Measurements from ENCODE around the gene MAGI2.

Gene MAGI2

DNA sequence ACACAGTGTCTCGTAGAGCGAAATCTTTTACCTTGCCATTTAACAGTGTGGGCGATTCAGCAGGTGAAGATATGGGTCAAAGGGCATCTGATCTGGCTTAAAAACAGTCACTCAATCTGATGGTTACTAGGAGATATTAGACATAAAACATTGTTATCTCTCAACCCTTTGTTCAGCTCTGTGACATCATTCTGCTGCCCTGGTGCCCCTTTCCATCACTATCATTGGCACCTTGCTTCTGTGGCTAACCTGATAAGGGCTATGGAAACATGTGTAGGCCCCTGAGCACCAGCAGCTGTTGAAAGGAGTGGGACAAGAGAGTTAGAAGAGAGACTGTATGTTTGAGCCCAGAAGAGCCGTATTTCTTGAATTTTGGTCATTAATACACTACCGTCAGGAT is 1004.6 kb downstream of the MAGI2 start:
- no peak for DNase-seq

- DNase-seq: no peak
Observed at GRCh38 chr7:78444267-78444666, 1009.2 kb downstream of the MAGI2 start.

GRCh38 chr7:78443811-78444210 is 1009.7 kb downstream of the MAGI2 start:
- DNase-seq: no peak

DNA sequence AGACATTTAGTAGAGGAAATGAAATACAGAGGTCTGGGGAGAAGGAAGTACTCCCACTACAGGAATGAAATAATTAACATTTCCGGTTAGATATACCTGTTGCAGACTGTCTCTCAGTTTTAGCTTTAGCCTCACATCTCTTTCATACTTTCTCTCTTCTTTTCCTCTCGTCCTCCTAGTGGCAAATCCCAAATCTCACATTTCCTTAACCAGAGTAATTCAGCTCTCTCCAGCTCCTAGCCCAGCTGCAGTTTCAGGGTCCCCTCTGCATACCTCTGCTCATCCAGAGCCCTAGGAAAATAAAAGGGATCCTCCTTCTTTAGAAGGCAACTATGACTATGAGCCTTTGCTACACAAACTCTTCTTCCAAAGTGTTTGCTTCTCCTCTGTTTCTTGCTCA is 1011.7 kb downstream of the MAGI2 start:
- DNase-seq: no peak

DNA sequence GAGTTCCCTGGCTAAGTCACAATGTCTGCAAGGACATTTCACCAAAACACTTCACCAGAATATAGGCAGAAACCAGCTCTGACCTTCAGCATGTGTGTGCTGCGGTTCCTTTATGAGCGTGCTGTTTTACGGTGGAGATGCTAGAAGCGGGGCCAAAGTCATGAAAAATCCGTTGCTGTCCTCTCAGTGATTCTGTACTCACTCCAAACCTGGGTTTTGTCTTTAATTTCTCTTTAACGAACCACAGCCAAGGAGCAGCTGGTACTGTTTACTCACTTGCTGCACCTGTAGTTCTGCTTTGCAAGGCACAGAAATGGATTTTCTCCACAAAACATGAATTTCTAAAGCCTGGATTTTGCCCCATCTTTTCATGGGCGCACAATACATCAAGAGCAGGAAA is 1015.0 kb downstream of the MAGI2 start:
- DNase-seq: no peak

DNA sequence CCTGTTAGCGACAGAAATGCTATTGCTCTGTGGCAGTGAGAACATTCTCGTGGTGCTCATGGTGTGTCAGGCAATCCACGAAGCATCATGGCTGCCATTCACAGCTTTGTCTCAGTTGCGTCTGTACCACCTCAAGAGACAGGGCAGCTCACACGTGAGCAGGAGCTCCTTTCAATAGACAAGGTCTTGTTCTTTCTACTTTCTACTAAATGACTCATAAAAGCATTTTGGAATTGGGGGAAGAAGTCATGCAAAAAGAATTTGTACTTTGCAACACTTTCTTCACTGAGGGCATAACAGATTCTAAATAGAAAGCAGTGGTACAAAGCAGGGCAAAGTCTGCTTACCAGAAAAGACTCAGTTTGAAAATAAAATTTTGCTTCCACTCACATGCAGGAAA is 1016.3 kb downstream of the MAGI2 start:
- DNase-seq: no peak

- no peak for DNase-seq
Observed at GRCh38 chr7:78435355-78435754, 1018.1 kb downstream of the MAGI2 start.

DNA sequence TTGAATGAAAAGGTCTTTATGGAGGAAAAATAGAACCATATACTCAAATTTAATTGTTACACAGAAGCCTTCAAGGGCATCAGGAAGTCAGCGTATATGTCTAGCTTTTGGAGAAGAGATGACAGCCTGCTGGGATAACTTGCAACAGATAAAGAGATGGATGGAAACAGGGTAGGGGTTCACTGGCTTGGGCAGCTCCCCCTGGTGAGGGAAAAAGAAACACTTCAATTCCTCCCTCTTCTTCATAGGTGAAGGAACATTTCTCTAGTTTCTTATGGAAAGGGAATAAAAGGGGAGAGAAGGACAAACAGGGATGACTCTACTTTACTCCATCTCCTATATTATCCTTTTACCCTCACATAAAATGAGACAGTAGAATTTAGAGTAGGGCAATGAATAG is 1019.2 kb downstream of the MAGI2 start:
- DNase-seq: no peak

GRCh38 chr7:78433421-78433820 is 1020.0 kb downstream of the MAGI2 start:
- no peak for DNase-seq

DNA sequence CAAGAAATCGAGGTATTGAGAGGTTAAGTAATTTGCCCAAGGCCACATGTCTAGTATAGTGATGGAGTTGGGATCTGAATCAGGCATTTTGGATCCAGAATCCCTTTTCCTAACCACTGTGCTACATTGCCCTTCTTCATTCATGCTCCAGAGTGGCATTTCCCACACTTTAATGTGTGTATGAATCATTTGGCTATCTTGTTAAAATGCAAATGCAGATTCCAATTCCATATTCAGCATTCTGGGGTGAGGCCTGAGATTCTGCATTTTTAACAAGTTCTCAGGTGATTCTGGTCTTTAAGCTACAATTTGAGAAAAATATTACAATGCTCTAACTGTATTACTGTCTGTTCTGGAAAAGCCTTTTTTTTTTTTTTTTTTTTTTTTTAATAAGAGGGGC is 1023.6 kb downstream of the MAGI2 start:
- DNase-seq: no peak

DNA sequence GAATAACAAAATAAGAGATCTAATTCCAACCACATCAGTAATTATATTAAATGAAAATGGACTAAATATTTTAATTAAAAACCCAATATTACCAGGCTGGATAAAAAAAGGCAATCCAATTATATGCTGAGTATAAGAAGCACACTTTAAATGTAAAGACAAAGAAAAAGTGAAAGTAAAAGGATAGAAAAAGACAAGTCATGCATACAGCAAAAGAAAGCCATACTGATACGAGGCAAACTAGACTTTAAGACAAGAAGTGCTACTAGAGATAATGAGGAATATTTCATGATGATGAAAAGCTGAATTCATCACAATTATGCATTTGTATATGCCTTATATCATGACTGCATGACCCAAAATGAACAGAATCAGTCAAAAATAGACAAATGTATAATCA is 1026.3 kb downstream of the MAGI2 start:
- no peak for DNase-seq

DNA sequence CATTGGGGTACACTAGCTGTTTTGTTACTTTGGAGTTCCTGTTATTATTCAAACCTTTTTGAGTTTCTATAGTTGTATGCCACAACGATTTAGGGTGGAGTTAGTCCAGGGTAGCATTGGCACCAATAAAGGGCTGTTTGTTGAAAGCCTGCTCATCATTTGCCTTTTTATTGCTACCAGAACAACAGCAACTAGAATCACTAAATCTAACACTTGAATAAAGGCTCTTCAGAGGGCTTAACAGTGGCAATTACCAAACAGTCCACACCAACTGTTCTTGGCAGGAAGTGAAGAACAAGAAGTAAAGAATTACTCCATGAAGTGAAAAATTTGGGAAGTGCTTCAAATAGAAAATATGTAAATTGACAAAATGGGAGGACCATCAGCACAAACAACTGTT is 1033.5 kb downstream of the MAGI2 start:
- DNase-seq: no peak

GRCh38 chr7:78417180-78417853 is 1036.2 kb downstream of the MAGI2 start:
- no peak for DNase-seq

- DNase-seq: no peak
Observed at GRCh38 chr7:78413568-78413967, 1039.9 kb downstream of the MAGI2 start.

GRCh38 chr7:78412216-78412858 is 1041.1 kb downstream of the MAGI2 start:
- no peak for DNase-seq

DNA sequence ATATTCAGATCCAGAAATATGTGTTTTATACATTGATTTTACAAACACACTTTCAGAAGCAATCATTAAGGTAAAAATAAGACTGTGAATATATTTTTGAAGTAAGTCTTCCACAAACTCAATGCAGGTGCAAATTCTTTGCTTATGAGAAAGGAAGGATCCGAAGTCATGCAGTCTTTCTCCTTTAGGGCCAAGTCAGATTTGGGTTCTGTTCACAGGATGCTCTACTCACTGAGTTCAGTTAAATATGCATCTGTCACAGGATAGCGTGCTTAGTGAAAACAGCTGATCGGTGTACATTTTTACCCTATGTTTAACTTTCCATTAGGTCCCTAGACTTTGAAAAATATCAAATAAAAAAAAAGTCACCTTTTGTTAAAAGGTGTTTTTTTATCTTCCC is 1046.4 kb downstream of the MAGI2 start:
- DNase-seq: no peak

GRCh38 chr7:78406531-78406930 is 1046.9 kb downstream of the MAGI2 start:
- no peak for DNase-seq

DNA sequence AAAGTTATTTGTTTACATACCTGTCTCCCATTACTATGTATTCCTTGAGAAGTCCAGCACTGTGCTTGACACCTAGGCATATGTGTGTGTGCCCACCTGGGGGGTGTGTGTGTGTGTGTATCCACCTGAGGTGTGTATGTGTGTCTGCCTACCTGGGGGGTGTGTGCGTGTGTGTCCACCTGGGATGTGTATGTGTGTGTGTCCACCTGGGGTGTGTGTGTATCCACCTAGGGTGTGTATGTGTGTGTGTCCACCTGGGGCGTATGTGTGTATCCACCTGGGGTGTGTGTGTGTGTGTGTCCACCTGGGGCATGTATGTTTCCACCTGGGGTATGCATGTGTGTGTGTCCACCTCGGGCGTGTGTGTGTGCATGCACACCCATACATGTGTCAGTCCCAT is 1051.4 kb downstream of the MAGI2 start:
- DNase-seq: no peak

DNA sequence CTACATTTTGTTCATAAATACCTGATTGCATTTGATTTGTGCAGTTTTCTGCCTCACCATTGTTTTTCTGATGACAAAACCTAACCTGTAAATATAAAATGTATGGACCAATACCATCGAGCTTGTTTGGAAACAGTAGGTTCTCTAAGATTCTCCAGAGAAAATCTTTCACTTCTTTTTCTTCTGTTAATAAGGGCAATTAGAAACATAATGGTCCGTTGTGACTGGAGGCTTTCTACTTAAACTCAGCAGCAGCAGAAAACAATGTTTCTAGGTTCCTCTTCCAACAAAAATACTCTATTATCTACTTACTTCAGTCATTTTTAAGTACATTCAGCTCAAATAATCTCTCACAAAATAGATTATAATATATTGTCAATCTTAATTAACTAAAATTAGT is 1053.4 kb downstream of the MAGI2 start:
- no peak for DNase-seq

DNA sequence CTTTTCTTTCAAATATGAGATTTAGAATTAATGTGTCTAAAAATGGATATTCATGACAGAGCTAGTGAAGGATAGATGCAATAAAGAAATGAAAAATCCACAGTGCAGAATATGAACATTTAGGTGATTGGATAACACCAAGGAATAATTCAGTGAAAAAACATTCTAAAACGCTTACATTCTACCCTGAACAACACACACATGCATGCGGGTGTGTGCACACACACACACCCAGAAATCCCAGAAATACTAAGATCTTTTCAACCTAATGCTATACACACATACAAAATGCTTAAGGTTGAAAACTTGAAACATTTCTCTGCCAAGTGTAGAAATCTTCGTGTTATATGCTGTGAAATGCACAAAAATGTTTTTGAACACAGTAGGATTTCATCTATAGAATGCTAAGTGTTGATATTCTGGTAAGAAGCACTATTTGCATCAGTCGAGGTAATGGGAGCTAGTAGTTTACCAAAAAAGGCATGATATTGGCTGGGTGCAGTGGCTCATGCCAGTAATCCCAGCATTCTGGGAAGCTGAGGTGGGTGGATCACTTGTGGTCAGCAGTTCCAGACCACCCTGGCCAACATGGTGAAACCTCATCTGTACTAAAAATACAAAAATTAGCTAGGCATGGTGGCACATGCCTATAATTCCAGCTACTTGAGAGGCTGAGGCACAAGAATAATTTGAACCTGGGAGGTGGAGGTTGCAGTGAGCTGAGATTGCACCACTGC is 1054.3 kb downstream of the MAGI2 start:
- DNase-seq: no peak

DNA sequence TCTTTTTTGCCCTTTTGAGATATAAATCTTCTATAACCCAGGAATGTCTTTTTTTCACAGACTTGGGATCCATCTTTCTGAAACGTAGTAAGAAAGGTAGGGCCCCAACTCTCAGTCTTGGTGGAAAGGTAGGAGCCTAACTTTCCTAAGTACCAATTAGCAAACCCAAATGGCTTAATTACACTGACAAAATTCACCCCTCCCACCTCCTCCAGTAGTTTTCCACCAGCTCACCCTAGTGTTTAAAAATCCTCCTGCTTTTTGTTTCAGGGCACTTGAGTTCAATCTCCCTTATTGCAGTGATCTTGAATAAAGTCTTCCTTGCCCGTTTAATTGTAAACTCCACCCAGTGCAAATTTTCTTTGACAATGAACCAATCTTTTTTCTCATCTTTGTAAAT is 1054.9 kb downstream of the MAGI2 start:
- DNase-seq: no peak

GRCh38 chr7:78398081-78398480 is 1055.4 kb downstream of the MAGI2 start:
- no peak for DNase-seq

- no peak for DNase-seq
Observed at GRCh38 chr7:78396210-78396609, 1057.3 kb downstream of the MAGI2 start.

DNA sequence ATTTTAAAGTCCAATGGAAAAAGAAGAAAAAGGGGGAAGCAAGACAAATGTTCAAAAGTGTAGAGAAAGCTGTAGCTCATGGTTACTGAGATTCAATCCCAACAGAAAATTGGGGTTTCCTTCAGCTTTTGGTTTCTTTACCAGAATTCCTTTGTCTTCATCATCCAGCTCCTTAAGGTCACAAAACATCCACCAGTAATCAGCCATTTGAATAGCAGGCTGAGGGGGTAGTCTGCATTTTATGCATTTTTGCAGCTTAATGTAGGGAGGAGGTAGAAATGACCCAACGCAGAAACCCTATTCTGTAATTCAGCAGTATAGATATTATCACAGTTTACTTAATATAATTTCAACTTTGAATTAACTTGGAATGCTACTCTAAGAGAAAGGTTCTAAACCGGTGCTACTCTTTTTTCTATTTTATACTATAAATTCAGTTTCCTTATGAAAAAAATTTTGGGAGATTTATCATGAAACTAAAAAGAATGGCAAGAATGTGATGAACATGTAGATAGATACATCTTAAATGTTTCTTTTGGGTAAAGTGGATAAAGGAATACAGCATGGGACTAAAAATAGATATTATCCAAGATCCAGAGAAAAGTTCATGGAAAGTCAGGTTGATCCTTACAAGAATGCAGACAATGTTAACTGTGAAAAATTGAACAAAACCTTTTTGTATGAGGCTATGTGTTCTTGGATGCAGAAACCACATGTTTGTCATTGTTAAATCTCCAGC is 1058.0 kb downstream of the MAGI2 start:
- DNase-seq: no peak

All from activated CD8-positive, alpha-beta memory T cell treated with anti-CD3 and anti-CD28 coated beads for 24 hours (primary cell).